SW 1271 (cell line): ENCODE results near the gene GDF15.
"Not testable (repeated sequence)": the region's sequence is repeated elsewhere in the genome, so short reads cannot be mapped to it uniquely, and the experiment has no call there.

Source experiments
- DNase-seq, 2 experiments: peaks; one replicate each; lab custom pipeline; 2025; lab: John Stamatoyannopoulos, UW

Gene GDF15

DNA sequence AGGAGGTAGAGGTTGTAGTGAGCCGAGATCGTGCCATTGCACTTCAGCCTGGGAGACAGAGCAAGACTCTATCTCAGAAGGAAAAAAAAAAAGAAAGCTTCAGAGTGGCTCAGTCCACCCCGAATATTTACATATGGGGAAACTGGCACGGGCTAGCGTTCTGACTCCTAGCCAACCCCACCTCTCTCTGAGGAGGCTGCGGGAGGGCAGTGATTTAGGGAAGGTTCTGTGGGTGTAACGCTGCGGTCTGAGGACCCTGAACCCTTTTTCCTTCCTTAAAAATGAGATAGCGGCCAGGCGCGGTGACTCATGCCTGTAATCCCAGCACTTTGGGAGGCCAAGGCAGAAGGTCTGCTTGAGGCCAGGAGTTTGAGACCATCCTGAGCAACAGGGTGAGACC is 6.5 kb downstream of the GDF15 start:
- no peak for DNase-seq

GRCh38 chr19:18392926-18393325 is 7.0 kb downstream of the GDF15 start:
- DNase-seq = no peak

- no peak for DNase-seq
Measured at GRCh38 chr19:18393836-18394235, 7.9 kb downstream of the GDF15 start.

- DNase-seq = no peak
Measured at GRCh38 chr19:18396471-18397241, 10.7 kb downstream of the GDF15 start.

DNA sequence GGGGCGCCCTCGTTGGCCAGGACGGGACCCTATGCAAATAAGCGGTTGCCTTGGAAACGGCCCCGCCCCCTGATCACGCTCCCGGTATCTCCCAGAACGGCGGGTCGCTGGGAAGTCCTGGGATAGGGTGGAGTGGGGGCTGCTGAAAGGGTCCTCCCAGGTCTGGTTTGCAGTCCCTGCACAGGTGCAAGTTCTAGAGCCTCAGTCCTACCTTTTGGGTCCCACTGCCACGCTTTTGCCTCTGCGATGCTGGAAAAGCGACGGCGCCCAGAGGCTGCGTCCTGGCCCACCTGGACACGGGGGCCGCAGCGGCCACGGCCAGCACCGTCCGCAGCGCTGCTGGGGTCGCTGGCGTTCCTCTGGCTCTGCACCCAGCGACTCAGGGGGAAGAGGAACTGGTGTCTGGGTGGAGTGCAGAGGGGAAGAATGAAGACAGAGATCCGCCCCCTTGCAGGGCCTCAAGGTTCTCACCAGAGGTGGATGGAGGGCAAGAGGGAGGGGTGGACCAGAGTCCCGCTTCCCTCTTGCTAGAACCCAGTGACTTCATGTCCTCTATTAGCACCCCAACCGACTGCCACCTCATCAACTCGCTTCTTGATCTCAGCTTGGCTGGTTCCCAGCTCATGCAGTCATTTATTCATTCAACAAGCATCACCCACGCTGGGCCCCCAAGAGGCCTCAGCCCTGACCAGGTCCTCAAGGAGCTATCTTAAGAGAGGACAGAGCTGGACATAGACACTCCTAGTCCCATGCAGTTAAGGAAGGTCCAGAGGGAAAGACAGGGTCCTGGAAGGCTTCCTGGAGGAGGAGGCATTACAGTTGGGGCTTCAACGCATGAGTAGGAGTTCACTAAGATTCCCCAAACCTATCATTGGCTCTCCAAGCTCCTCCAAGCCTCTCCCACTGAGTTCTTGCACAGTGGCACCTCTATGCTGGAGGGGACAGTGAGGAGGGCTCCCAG is 11.6 kb downstream of the GDF15 start, which contains the start of gene LRRC25:
TSS of gene LRRC25 (minus strand) at position 381 of the 961 bp plus-strand sequence. CDS start 659 bp downstream, outside the sequence.
- no peak for DNase-seq

DNA sequence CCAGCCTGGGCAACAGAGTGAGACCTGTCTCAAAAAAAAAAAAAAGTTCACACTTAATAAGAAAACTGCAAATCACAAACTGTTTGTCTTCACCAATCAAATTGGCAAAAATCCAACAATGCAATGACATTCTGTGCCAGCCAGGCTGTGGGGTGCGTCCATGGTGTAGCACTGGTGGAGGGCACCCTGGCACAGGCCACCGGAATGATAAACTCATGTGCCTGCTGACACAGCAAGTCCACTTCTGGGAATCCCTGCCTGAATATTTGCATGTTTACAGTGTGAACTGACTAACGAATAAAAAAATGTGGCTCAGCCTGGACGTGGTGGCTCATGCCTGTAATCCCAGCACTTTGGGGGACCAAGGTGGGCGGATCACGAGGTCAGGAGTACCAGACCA is 13.1 kb downstream of the GDF15 start:
- DNase-seq = no peak

GRCh38 chr19:18401580-18402112 is 15.7 kb downstream of the GDF15 start:
- peak in 1 of 2 experiments; percentile 69 for DNase-seq

DNA sequence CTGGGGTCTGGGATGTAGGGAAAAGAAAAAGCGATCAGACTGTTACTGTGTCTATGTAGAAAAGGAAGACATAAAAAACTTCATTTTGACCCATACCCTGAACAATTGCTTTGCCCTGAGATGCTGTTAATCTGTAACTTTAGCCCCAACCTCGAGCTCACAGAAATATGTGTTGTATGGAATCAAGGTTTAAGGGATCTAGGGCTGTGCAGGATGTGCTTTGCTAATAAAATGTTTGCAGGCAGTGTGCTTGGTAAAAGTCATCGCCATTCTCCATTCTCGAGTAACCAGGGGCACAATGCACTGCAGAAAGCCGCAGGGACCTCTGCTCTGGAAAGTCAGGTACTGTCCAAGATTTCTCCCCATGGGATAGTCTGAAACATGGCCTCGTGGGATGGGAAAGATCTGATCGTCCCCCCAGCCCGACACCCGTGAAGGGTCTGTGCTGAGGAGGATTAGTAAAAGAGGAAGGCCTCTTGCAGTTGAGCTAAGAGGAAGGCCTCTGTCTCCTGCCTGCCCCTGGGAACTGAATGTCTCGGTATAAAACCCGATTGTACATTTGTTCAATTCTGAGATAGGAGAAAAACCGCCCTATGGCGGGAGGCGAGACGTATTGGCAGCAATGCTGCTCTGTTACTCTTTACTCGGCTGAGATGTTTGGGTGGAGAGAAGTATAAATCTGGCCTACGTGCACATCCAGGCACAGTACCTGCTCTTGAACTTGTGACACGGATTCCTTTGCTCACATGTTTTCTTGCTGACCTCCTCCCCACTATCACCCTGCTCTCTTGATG is 16.7 kb downstream of the GDF15 start:
- DNase-seq = not testable (repeated sequence)

DNA sequence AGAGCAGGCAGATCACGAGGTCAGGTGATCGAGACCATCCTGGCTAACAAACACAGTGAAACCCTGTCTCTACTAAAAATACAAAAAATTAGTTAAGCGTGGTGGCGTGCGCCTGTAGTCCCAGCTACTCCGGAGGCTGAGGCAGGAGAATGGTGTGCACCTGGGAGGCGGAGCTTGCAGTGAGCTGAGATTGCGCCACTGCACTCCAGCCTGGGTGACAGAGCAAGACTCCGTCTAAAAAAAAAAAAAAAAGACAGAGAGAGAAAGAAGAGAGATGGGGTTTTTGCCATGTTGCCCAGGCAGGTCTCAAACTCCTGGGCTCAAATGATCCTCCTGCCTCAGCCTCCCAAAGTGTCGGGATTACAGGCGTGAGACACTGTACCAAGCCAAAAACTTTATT is 19.8 kb downstream of the GDF15 start:
- not testable (repeated sequence) for DNase-seq

- no peak for DNase-seq
Measured at GRCh38 chr19:18406749-18407148, 20.8 kb downstream of the GDF15 start.

- no peak for DNase-seq
Measured at GRCh38 chr19:18408053-18408476, 22.1 kb downstream of the GDF15 start.

DNA sequence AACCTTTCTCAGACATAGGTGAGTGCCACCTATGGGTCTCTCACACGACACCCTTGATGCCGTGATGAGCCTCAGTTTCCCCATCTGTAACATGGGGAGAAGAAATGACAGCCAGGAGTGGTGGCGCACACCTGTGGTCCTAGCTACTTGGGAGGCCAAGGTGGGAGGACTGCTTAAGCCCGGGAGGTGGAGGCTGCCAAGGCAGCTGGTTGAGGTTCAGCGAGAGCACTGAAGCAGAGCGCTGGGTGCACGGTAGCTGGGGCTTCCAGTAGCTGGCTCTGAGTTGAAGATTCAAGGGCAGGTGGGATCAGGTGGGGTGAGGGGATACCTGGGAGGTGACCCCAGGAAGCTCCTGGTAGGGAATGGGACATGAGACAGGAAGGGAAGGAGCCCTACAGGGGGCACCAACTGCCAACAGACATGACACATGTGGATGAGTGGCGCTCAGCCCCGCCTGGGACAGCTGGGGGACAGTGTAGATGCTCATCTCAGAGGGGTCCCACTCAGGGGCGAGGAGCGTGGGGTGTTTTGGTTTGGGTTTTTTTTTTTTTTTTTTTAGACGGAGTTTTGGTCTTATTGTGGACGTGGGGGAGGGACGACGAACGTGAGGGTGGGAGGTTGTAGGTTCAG is 26.8 kb downstream of the GDF15 start:
- DNase-seq = no peak

- peak in 1 of 2 experiments; percentile 36 for DNase-seq
Measured at GRCh38 chr19:18414504-18415177, 28.7 kb downstream of the GDF15 start.

DNA sequence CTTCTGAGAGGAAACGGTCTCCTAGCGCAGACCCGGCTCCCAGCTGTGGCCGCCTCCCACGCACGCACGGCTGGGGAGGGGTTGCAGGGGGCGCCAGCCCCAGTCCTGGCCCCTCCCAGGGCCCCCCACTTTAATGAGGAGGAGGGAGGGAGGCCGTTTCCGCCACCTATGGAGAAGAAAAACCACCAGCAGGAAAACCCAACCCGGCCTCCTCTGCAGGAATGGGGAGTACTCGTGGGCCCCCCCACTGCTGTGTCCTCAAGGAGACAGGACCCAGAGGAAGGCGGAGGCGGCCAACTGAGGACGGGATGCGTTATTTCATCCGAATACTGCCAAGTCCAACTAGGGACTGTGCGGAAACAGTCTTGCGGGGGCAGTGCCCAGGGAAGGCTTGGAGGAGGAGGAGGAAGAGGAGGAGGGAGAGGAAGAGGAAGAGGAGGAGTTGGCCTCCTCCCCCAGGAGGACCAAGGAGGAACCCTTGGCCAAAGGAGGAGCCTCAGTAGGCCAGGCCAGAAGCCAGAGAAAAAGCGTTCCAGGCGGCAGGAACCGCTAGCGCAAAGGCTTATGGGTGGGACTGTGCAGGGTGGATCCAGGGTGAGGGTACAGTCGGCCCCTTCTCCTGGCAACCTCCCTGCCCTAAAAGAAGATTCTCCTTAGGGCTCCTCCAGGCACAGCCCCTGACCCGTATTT is 29.4 kb downstream of the GDF15 start:
- no peak for DNase-seq

GRCh38 chr19:18416778-18417249 is 30.9 kb downstream of the GDF15 start:
- peak; percentile 62 to 79 for DNase-seq

DNA sequence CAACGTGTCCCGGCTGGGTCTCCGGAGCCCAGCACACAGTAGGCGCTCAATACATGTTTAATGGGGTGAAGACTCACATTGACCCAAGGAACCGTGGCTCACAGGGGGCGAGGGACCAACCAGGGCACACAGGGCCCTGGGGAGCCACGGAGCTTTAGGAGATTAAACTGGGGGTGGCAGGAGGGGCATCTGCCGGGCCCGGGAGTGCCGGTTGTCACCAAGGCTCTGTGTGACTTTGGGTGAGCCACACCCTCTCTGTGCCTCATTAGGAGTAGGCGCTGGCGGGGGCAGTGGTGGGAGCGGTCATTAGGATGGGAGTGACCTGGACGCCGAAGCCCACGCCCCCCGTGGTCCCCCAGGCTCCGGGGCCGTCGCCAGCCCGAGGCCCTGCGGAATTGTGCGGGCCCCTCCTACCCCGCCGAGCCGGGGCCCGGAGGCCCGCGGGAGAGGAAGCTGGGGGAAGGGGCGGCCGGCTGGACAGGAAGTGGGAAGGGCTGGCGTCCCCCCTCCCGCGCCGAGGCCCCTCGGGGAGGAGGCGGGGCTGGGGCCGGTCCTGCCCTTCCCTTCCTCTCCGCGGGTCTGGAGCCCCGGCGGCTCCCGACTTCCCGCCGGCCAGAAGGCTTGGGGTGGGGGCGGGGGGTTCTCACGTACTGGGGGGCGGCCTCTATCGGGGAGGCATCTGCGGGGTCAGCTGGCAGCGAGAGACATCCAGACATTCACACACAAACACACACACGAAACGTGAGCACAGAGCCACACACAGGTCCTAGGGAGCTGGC is 31.5 kb downstream of the GDF15 start:
- peak in 1 of 2 experiments; percentile 71 for DNase-seq

DNA sequence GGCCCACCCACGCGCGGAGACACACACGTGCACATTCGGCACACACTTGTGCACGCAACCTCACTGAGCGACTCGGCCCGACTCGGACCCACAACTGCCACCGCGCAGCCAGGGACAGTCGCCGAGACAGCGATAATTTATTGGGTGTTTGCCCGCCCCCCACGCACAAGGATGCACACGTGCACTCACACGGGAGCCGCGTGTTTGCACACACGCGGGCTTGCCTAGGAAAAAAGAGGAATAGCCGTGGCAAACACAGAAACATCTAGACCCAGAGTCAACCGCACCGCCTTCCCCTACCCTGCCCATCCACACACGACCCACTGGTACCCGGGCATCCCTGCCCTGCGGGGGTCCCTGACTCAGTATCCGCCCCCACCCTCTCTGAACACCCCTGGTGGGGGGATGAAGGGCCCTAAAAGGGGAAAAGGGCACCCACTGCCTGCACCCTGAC is 32.1 kb downstream of the GDF15 start:
- DNase-seq = no peak

- DNase-seq = no peak
Measured at GRCh38 chr19:18418483-18419194, 32.7 kb downstream of the GDF15 start.
